PC-3 (cell line): ENCODE results near the gene STH. TPM values are rescaled to one million over a fixed set of nuclear protein-coding genes. Genes with fewer than 3 reads are reported as not detected.

Source experiments
- ATAC-seq: fragments of 200-7000 bp; cut with Tn5 transposase; 2 replicates; pipeline ENCODE4 v1.9.1; 2020; ENCODE audit warnings: mild to moderate bottlenecking, moderate library complexity
- BruUV-seq: library from RNA; stranded (reverse); fragments of 400-500 nt; replicated peaks from 2 replicates; lab custom pipeline; 2021; lab: Mats Ljungman, UMichigan
- CTCF ChIA-PET: fragments of 300-600 bp; sonication (Branson Sonifier 250); formaldehyde crosslinking; loops from one replicate; lab custom pipeline; 2022; ENCODE audit warnings: antibody characterized with exemption; lab: Charles Lee
- POLR2A ChIA-PET: fragments of 300-600 bp; sonication (Branson Sonifier 250); formaldehyde crosslinking; loops from one replicate; lab custom pipeline; 2022; ENCODE audit warnings: antibody characterized with exemption; ENCODE audit not compliant: unreplicated experiment; lab: Charles Lee
- DNase-seq: peaks from one replicate; pipeline ENCODE4 v3.0.0-alpha.2; 2015
- H2AFZ ChIP-seq: fragments of 300-600 bp; sonication (generic); 2 replicates; pipeline ENCODE4 v1.6.0; 2016; ENCODE audit warnings: antibody characterized with exemption, low read length
- H3F3A ChIP-seq: fragments of 300-600 bp; sonication (generic); one replicate; pipeline ENCODE4 v1.6.0; 2017; ENCODE audit warnings: antibody characterized with exemption, low read length, control low read depth, mild to moderate bottlenecking; ENCODE audit not compliant: unreplicated experiment
- H3K27ac ChIP-seq: fragments of 300-600 bp; sonication (generic); 2 replicates; pipeline ENCODE4 v1.5.1; 2016; ENCODE audit warnings: mild to moderate bottlenecking, low read length
- H3K27me3 ChIP-seq: fragments of 300-600 bp; sonication (generic); 2 replicates; pipeline ENCODE4 v1.6.1; 2016; ENCODE audit warnings: low read length, mixed read lengths
- H3K36me3 ChIP-seq: fragments of 300-600 bp; sonication (generic); 2 replicates; pipeline ENCODE4 v1.6.1; 2016; ENCODE audit warnings: low read depth, mixed run types, low read length, mixed read lengths
- H3K4me1 ChIP-seq: fragments of 300-600 bp; sonication (generic); 2 replicates; pipeline ENCODE4 v1.5.1; 2016; ENCODE audit warnings: low read length; ENCODE audit not compliant: insufficient read depth
- H3K4me2 ChIP-seq: fragments of 300-600 bp; sonication (generic); 2 replicates; pipeline ENCODE4 v1.6.0; 2016; ENCODE audit warnings: low read length
- H3K4me3 ChIP-seq: fragments of 300-600 bp; sonication (generic); 2 replicates; pipeline ENCODE4 v1.5.1; 2016; ENCODE audit warnings: mild to moderate bottlenecking, low read length, mixed read lengths
- H3K79me2 ChIP-seq: fragments of 300-600 bp; sonication (generic); 2 replicates; pipeline ENCODE4 v1.6.1; 2017; ENCODE audit warnings: low read length, mixed read lengths
- H3K9ac ChIP-seq: fragments of 300-600 bp; sonication (generic); 2 replicates; pipeline ENCODE4 v1.6.0; 2016; ENCODE audit warnings: mild to moderate bottlenecking, low read length
- H3K9me2 ChIP-seq: fragments of 300-600 bp; sonication (generic); replicated peaks from 2 replicates; pipeline ENCODE4 v1.6.1; 2016; ENCODE audit warnings: mixed run types, low read length, mixed read lengths
- H3K9me3 ChIP-seq: fragments of 300-600 bp; sonication (generic); 2 replicates; pipeline ENCODE4 v1.6.1; 2016; ENCODE audit warnings: low read length, mixed read lengths
- H4K20me1 ChIP-seq: fragments of 300-600 bp; sonication (generic); 2 replicates; pipeline ENCODE4 v1.6.1; 2016; ENCODE audit warnings: low read length, mixed read lengths
- EZH2 ChIP-seq: fragments of 300-600 bp; sonication (generic); IDR thresholded peaks from one replicate; pipeline ENCODE4 v1.6.1; 2017; ENCODE audit warnings: antibody characterized with exemption, mild to moderate bottlenecking, low read length; ENCODE audit not compliant: unreplicated experiment
- EZH2phosphoT487 ChIP-seq: fragments of 300-600 bp; sonication (generic); IDR thresholded peaks from 2 replicates; pipeline ENCODE4 v1.6.1; 2018; ENCODE audit warnings: mild to moderate bottlenecking, antibody characterized with exemption, low read length, borderline replicate concordance
- intact Hi-C: fragments of 100-400 bp; cut with micrococcal nuclease; formaldehyde crosslinking; loops from 2 replicates; pipeline ENCODE4 v1.9.0; 2023
- total RNA-seq: library from RNA; depleted of rRNA; stranded (reverse); fragments of >200 nt; gene quantifications from 2 replicates; pipeline ENCODE4 v1.2.3, GENCODE V29; 2014
- TF ChIP-seq, protein P1 (sequence below): fragments of 300-600 bp; sonication (generic); conservative IDR thresholded peaks from 2 replicates; pipeline ENCODE4 v1.5.1; 2017; ENCODE audit warnings: antibody characterized with exemption, low read depth, mild to moderate bottlenecking, low read length

Gene STH
- total RNA-seq, 1 experiment from 2014 or later, result not detected

DNA sequence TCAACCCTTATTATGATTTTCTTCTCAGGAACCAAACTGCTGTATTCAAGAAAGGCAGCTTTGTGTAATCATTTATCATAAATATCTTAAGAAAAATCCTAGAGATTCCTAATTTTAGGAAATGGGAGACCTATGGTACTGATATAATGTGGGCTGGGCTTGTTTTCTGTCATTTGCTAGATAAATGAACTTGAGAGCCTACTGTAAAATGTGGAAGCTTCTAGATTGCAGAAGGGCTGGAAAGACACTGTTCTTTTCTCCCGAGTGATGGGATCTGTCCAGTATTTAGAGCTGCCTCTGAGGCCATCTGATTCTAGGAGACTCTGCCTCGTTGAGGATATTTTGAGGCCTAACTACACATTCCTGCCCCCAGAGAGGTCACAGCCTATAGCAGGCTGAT lies 19.9 kb upstream of the STH start:
- BruUV-seq, result no TSS peak
- no peaks in the 10 kb centered on the region for H3F3A ChIP-seq
- ChIA-PET POLR2A (no interaction called here), CTCF (no interaction called here)
- DNase-seq (no peak), ATAC-seq (no peak)
- intact Hi-C loops, result no loop called here
- no peaks in the 10 kb centered on the region for H3K4me1 ChIP-seq
- H3K27me3 ChIP-seq, result no peaks in the 10 kb centered on the region
- no peak overlapping the region for H3K4me2 ChIP-seq
- no peak overlapping the region for H3K4me3 ChIP-seq
- no peak overlapping the region for H3K27ac ChIP-seq
- no peaks in the 10 kb centered on the region for H4K20me1 ChIP-seq
- no peaks in the 10 kb centered on the region for H3K9me2 ChIP-seq
- TF ChIP-seq, protein P1, sequence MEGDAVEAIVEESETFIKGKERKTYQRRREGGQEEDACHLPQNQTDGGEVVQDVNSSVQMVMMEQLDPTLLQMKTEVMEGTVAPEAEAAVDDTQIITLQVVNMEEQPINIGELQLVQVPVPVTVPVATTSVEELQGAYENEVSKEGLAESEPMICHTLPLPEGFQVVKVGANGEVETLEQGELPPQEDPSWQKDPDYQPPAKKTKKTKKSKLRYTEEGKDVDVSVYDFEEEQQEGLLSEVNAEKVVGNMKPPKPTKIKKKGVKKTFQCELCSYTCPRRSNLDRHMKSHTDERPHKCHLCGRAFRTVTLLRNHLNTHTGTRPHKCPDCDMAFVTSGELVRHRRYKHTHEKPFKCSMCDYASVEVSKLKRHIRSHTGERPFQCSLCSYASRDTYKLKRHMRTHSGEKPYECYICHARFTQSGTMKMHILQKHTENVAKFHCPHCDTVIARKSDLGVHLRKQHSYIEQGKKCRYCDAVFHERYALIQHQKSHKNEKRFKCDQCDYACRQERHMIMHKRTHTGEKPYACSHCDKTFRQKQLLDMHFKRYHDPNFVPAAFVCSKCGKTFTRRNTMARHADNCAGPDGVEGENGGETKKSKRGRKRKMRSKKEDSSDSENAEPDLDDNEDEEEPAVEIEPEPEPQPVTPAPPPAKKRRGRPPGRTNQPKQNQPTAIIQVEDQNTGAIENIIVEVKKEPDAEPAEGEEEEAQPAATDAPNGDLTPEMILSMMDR, result no peak
- TF ChIP-seq EZH2phosphoT487, result no peak
- no peak for TF ChIP-seq EZH2
- no peaks in the 10 kb centered on the region for H3K36me3 ChIP-seq
- no peaks in the 10 kb centered on the region for H3K9me3 ChIP-seq
- no peak overlapping the region for H3K9ac ChIP-seq
- no peak overlapping the region for H2AFZ ChIP-seq
- H3K79me2 ChIP-seq, result no peaks in the 10 kb centered on the region

GRCh38 chr17:45980855-45981254 lies 18.2 kb upstream of the STH start:
- no peak overlapping the region for H3K9ac ChIP-seq
- TF ChIP-seq EZH2phosphoT487 (no peak), EZH2 (no peak)
- TF ChIP-seq, protein P1, result no peak
- POLR2A ChIA-PET, result interaction anchor here (0.6 kb wide), 1 partner anchor 165 kb away, joined by 3 read pairs; no protein-coding TSS in a partner anchor
- CTCF ChIA-PET, result no interaction called here
- H3F3A ChIP-seq, result no peaks in the 10 kb centered on the region
- H3K79me2 ChIP-seq, result no peaks in the 10 kb centered on the region
- no peak for ATAC-seq
- H3K9me3 ChIP-seq, result no peaks in the 10 kb centered on the region
- BruUV-seq, result no TSS peak
- intact Hi-C loops, result no loop called here
- H3K27ac ChIP-seq, result no peak overlapping the region
- DNase-seq, result no peak
- H3K27me3 ChIP-seq, result no peaks in the 10 kb centered on the region
- H4K20me1 ChIP-seq, result no peaks in the 10 kb centered on the region
- no peak overlapping the region for H3K4me2 ChIP-seq
- H3K4me1 ChIP-seq, result no peaks in the 10 kb centered on the region
- H3K9me2 ChIP-seq, result no peaks in the 10 kb centered on the region
- H2AFZ ChIP-seq, result no peak overlapping the region
- H3K4me3 ChIP-seq, result no peak overlapping the region
- no peaks in the 10 kb centered on the region for H3K36me3 ChIP-seq

GRCh38 chr17:45981306-45981705 lies 17.7 kb upstream of the STH start:
- ChIA-PET POLR2A (interaction anchor here (0.6 kb wide), 1 partner anchor 164 kb away, joined by 3 read pairs; no protein-coding TSS in a partner anchor), CTCF (no interaction called here)
- no peak for DNase-seq
- Histone ChIP-seq H3K9ac (no peak overlapping the region), H3K9me2 (no peaks in the 10 kb centered on the region), H3K4me1 (no peaks in the 10 kb centered on the region), H3K9me3 (no peaks in the 10 kb centered on the region), H3K4me2 (no peak overlapping the region), H3K27me3 (no peaks in the 10 kb centered on the region), H3K79me2 (no peaks in the 10 kb centered on the region), H2AFZ (no peak overlapping the region), H3K27ac (no peak overlapping the region), H3K36me3 (no peaks in the 10 kb centered on the region), H4K20me1 (no peaks in the 10 kb centered on the region), H3F3A (no peaks in the 10 kb centered on the region), H3K4me3 (no peak overlapping the region)
- ATAC-seq, result no peak
- BruUV-seq, result no TSS peak
- intact Hi-C loops, result no loop called here
- TF ChIP-seq EZH2phosphoT487 (no peak), EZH2 (no peak)
- TF ChIP-seq, protein P1, result no peak
